Activated T-cell treated with anti-CD3 and anti-CD28 coated beads, Interleukin-2, amount 50 U/mL, for 4 hours (primary cell): ENCODE measurements around the gene HOXB5. TPM values are rescaled to one million over a fixed set of nuclear protein-coding genes. Genes with fewer than 3 reads are reported as not detected.

Experiments
- ATAC-seq, 2 donors: fragments of 200-7000 bp; cut with Tn5 transposase; one replicate each; pipeline ENCODE4 v1.10.0; 2021
- DNase-seq: peaks from one replicate; pipeline ENCODE4 v3.0.0-alpha.2; 2020
- H3K27me3 Mint-ChIP-seq: one replicate; pipeline ENCODE4 v1.8.0; 2021; ENCODE audit warnings: low read depth, mixed read lengths
- H3K36me3 Mint-ChIP-seq: one replicate; pipeline ENCODE4 v1.8.0; 2022; ENCODE audit warnings: mixed read lengths; ENCODE audit not compliant: insufficient read depth
- H3K4me1 Mint-ChIP-seq: one replicate; pipeline ENCODE4 v1.8.0; 2021; ENCODE audit warnings: low read depth, mixed read lengths
- H3K4me3 Mint-ChIP-seq: one replicate; pipeline ENCODE4 v1.8.0; 2021; ENCODE audit warnings: mild to moderate bottlenecking, moderate library complexity, mixed read lengths
- H3K9me3 Mint-ChIP-seq: one replicate; pipeline ENCODE4 v1.8.0; 2021; ENCODE audit warnings: mixed read lengths
- total RNA-seq, 3 donors: library from RNA; stranded (reverse); gene quantifications; one replicate each; pipeline ENCODE4 v1.2.1, GENCODE V29; 2021

The HOXB5 gene
- total RNA-seq, 3 donors from 2014 or later, result 0.08 TPM; not detected in 2

DNA sequence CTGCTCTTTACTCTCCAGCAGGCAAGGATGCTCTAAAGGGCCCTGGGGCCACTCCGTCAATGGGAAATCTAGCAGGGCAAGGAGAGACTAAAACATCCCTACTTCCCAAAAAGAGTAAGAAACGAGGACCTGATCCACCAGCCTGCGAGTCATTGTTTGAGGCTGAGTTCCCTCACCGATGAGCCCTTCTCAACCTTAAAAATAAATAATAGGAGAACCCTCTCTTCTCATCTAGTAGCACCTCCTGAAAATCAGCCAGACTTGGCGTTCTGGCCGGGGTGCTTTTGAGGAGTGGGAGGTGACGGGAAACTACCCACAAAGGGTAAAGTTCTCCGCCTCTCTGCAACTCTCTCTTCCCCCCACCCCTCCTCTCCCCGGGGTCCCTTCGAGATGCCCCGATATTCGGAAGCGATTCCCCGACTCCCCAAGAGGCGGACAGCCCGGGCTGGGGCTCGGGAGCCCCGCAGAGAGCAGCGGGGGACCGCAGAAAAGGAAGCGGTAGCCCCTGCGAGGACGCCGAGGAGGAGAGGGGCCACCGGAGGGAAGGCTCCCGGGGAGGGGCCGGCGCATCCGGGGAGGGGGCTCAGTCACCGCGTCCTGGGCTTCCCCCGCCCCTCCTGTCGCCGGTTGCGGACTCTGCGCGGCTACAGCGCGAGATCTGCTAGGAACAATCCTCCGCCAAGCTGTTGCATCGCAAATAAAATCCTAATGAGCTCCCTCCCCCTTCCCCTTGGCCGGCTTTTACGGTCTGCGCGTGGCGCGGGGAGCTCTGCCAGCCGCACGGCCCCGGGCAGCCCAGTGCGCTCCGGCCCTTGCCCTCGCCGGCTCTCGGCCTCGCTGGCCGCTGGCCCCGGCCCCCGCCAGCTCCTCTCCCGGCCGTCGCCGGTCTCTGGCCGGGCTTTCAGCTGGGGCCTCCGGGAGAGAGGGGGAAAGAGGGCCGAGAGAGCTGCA, 31.2 kb upstream of the HOXB5 start:
- H3K27me3 Mint-ChIP-seq, result peaks cover 86% of the 10 kb centered on the region

DNA sequence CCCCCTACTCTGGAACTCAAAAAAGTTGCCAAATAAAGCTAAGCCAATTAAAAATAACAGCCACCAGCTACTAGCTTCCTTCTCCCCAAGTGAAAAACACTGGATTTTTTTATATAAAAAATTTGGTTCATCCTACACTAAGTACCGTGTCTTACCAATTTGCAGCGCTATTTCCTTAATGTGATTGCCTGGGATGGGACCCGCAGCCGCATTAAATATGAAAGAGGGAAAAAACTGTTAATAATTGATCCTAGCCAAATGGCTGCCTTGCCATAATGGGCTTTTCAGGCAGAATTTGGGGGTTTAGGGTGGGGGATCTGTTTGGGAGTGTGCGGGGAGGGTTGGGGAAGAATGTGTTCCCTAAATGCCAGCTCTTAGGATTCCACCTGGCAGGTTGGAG, 30.5 kb upstream of the HOXB5 start:
- no peak for DNase-seq
- no peaks in the 10 kb centered on the region for H3K36me3 Mint-ChIP-seq
- ATAC-seq, result no peak
- H3K4me3 Mint-ChIP-seq, result peak overlapping the region; percentile 52
- peaks cover 86% of the 10 kb centered on the region for H3K27me3 Mint-ChIP-seq
- H3K4me1 Mint-ChIP-seq, result peaks cover 16% of the 10 kb centered on the region
- H3K9me3 Mint-ChIP-seq, result no peaks in the 10 kb centered on the region

More for the DNA sequence above, 31.2 kb upstream of the HOXB5 start:
- peaks cover 12% of the 10 kb centered on the region for H3K4me1 Mint-ChIP-seq
- ATAC-seq (peak; percentile 25 to 28), DNase-seq (no peak)
- H3K9me3 Mint-ChIP-seq, result no peaks in the 10 kb centered on the region
- H3K4me3 Mint-ChIP-seq, result peak overlapping the region; percentile 87
- H3K36me3 Mint-ChIP-seq, result no peaks in the 10 kb centered on the region

DNA sequence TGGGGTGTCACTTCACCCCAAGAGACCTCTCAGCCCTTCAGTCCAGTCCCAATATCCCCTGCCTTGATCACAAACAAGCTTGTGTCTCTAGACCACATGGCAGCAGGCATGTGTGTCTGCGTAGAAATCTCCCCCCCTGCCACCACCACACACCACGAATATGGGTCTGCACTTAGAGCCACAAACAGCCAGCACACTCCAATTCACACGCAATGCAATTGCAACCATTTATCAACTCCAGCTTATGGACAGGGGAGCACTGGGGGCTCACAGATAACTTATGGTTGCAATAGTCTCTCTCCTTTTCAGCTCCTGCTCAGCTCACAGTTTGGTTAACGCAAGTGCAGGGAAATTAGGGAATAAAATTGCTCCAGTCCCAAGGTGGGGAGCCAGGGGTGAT, 30.0 kb upstream of the HOXB5 start:
- Mint-ChIP-seq H3K4me3 (no peak overlapping the region), H3K4me1 (peaks cover 20% of the 10 kb centered on the region), H3K9me3 (no peaks in the 10 kb centered on the region), H3K27me3 (peaks cover 86% of the 10 kb centered on the region), H3K36me3 (no peaks in the 10 kb centered on the region)
- DNase-seq (no peak), ATAC-seq (no peak)

DNA sequence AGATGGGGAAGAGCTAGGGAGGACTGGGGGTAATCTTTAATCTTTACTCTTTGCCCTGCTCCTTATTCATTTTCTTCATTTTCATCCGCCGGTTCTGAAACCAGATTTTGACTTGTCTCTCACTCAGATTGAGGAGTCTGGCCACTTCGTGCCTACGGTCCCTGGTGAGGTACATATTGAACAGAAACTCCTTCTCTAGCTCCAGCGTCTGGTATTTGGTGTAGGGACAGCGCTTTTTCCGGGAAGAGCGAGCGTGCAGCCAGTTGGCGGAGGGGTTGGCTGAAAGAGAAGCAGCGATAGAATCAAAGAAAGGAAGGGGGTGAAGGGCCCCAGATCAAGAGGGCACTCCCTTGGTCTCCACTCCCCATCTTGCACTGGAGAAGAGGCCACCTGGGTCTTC, 29.3 kb upstream of the HOXB5 start:
- ATAC-seq (no peak), DNase-seq (no peak)
- peaks cover 26% of the 10 kb centered on the region for H3K4me1 Mint-ChIP-seq
- no peak overlapping the region for H3K4me3 Mint-ChIP-seq
- H3K36me3 Mint-ChIP-seq, result no peaks in the 10 kb centered on the region
- H3K9me3 Mint-ChIP-seq, result no peaks in the 10 kb centered on the region
- peaks cover 85% of the 10 kb centered on the region for H3K27me3 Mint-ChIP-seq

DNA sequence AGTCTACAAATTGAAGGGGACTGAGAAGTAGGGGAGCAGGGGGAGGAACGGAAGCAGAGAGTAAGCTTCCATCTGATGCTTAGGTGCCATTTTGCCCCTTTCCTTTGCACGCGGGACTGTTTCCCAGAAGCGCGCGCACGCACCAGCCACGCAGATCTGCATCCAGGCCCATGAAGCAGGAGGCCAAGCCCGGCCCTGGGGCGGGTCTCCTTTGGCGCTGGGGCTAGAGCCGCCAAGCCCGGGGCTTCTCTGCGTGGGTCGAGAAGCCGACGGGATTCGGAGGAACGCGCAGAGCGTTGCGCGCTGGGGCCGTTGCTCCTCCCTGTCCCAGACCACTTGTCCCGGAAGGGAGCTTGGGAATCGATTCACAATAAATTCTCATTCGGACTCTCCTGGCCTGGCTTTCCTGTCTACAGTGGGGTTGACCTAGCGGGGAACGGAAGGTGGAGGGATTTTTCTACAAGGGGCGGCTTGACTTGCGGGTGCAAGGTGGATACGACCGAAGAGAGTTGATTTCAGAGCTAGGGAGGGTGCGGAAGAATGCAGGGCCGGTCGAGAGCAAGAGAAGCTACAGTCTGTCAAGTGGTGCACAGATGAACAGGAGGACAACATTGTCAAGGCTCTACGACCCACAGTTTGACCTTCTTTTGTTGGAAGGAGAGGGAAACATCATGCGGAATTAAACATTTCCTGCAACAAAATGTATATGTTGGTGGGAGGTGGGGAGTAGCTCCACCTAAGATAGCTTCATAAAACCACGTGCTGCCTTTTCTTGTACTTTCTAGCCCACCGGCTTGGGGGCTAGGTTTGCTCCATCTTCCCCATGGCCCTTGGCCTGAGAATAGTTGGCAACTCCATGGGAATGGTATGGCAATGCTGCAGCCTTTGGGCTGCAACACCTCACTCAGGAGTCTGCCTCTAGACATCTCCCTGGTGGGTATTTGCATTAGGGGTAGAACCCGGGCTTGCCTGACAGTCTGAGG, 28.1 kb upstream of the HOXB5 start:
- no peaks in the 10 kb centered on the region for H3K9me3 Mint-ChIP-seq
- H3K4me3 Mint-ChIP-seq, result no peak overlapping the region
- peaks cover 85% of the 10 kb centered on the region for H3K27me3 Mint-ChIP-seq
- DNase-seq (no peak), ATAC-seq (no peak)
- H3K36me3 Mint-ChIP-seq, result no peaks in the 10 kb centered on the region
- peaks cover 29% of the 10 kb centered on the region for H3K4me1 Mint-ChIP-seq

DNA sequence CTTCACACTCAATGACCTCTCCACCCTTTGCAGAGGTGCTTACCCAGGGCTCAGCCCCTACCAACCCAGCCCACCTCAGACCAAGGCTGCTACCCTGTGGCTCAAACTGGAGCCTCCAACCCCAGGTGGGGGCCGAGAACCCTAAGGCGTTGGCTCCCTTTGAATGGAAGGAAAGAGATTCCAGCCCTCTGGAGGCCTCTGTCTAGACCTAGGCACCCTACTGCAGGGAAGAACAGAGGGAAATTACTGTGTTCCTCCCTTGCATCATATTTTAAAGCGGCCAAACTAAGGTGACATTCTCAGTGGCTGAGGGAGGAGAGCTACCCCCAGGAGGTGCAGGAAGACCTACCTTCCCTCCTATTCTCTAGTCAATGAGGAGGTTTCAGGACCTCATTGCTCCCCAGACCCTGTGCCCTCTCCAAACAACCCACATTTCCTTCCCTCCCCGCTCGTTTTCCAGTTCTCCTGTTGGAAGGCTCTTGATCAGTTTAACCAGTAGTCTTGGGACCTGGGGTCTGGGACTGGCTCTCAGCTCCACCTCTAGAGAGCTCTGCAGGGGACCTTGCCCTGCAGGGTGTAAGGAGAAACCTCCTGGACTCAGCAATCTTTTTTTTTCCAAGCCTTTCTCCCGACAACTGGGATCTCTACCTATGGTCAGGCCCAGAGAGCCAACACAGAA, 27.0 kb upstream of the HOXB5 start:
- ATAC-seq (no peak), DNase-seq (no peak)
- H3K4me1 Mint-ChIP-seq, result peaks cover 26% of the 10 kb centered on the region
- H3K4me3 Mint-ChIP-seq, result no peak overlapping the region
- H3K27me3 Mint-ChIP-seq, result peaks cover 90% of the 10 kb centered on the region
- no peaks in the 10 kb centered on the region for H3K9me3 Mint-ChIP-seq
- no peaks in the 10 kb centered on the region for H3K36me3 Mint-ChIP-seq

DNA sequence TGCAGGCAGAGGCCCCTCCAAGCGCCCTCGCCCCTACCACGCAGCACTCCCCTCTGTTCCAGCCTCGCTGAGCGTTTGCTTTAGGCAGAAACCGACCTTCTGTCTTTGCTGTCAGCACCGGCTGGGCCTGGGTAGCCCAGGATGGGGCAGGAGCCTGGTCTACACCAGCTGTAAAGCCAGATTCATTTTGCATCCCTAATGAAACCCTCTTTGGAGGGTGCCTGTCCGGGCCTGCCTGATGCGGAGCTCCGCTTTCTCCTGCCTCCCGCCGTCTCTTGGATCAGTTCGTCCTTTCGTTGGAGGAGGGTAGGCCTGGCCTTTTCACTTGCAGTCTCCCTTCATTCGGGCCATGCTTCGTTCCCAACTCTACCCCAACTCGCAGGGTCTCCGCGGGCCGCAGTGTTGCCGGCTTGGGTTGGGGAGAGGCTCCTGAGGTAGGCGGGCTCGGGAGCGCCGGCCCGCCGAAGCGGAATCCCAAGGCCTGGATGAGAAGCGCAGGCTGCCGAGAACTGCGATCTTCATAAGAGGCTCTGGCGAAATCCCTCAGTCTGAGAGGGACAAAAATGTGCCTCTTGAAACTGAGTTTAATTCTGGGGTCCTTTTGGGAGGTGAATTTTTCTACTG, 26.4 kb upstream of the HOXB5 start:
- DNase-seq, result no peak
- no peak for ATAC-seq
- Mint-ChIP-seq H3K27me3 (peaks cover 93% of the 10 kb centered on the region), H3K36me3 (no peaks in the 10 kb centered on the region), H3K9me3 (no peaks in the 10 kb centered on the region), H3K4me1 (peaks cover 31% of the 10 kb centered on the region), H3K4me3 (no peak overlapping the region)

DNA sequence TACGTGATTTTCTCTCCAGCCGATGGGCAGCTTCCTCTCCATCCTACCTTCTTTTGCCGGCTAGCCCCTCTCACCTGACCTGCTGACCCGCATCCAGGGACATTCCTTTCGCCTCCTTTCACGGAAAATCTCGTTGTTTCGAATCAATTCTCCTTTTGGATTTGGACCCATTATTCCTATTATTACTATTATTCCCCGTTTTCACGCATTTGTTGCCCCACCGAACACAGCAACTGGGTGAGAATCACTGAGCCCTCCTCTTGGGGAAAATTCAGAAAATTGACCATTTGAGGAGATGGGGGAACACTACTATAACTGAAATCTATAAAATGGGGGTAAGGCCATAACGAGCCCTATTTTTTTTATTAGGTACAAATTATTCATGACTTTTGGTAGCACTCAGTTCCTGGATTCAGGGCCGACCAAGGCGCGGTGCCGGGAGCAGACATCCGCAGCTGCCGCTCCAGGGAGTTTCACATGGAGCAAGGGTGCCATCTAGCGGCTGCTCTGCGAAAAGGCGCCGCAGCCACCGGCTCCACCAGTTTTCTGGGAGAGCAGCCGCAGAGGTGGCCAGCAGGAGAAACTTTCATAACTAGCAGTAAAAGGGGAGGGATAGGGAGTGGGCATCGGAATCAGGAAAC, 24.8 kb upstream of the HOXB5 start:
- Mint-ChIP-seq H3K27me3 (peaks cover 90% of the 10 kb centered on the region), H3K4me3 (peak overlapping the region; percentile 25), H3K4me1 (peaks cover 40% of the 10 kb centered on the region), H3K9me3 (no peaks in the 10 kb centered on the region), H3K36me3 (no peaks in the 10 kb centered on the region)
- DNase-seq (peak; percentile 86), ATAC-seq (peak; percentile 69 to 78)

DNA sequence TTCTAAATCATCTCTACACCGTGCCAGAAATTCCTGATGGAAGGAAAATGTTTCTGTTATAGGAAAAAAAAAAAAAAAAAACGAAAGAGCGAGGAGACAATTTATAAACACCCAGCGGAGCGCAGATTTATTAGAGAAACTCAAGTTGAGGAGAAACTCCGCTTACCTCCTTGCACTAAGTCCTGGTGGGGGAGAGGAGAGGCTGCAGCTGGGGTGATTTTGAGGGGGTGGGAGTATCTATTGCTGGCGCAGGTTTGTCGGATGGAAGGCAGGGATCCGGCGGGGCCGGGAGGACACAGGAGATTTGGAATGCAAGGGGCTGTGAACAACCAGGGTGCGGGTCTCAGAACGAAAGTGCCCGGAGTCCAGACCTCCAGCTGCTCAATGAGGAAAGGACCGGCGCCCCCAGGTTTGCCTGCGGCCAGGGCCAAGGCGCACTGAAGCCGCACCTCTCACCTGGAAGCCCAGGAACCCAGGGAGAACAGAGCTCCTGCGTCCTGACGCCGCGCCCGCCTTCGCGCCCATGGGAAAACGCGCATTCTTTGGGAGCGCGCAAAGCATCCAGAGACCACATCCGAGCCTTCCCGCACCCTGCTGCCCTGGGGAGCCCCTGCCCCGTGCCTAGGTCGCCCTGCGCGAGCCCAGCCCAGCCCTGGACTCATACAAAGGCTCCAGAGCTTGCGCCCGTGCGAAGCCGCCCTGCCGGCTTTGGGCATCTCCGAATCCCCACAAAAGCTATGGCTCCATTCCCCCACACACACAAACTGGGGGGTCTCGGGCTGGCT, 24.1 kb upstream of the HOXB5 start:
- no peak for ATAC-seq
- peaks cover 44% of the 10 kb centered on the region for H3K4me1 Mint-ChIP-seq
- no peaks in the 10 kb centered on the region for H3K9me3 Mint-ChIP-seq
- H3K4me3 Mint-ChIP-seq, result no peak overlapping the region
- no peaks in the 10 kb centered on the region for H3K36me3 Mint-ChIP-seq
- DNase-seq, result no peak
- peaks cover 86% of the 10 kb centered on the region for H3K27me3 Mint-ChIP-seq

DNA sequence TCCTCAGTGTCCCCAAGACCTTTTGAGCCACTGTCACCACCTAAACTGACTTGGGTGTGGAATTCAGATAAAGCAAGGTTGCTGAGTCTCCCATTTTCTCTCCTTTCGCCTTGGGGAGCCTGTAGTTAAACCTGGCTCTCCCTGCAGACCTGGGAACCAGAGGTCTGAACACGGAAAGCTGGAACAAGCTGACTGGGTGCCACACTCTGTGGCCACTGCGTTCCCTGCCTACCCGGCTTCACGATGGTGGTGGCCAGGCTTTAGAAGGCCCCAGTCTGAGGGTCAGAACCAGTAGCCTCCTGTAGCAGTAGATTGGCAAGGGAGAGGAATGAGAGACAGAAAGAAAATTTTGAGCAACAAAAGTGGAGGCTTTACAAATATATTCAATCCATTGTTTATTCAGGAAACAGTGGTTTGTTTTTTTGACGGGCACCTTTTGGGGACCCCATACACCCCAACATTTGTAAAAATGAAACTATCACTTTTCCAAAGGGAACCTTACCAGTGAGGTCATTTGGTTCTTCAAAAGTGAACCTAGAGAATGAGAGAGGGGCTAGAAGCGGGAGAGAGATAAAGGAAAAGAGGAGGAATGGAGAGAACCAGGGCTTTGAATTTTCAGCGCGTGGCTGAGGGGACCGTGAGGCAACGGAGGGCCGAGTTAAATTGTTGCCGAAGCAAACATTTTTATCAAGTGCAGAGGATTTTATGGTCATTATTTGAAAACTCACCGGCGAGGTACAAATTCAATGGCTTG, 23.3 kb upstream of the HOXB5 start:
- ATAC-seq, result no peak
- Mint-ChIP-seq H3K9me3 (no peaks in the 10 kb centered on the region), H3K4me3 (no peak overlapping the region)

DNA sequence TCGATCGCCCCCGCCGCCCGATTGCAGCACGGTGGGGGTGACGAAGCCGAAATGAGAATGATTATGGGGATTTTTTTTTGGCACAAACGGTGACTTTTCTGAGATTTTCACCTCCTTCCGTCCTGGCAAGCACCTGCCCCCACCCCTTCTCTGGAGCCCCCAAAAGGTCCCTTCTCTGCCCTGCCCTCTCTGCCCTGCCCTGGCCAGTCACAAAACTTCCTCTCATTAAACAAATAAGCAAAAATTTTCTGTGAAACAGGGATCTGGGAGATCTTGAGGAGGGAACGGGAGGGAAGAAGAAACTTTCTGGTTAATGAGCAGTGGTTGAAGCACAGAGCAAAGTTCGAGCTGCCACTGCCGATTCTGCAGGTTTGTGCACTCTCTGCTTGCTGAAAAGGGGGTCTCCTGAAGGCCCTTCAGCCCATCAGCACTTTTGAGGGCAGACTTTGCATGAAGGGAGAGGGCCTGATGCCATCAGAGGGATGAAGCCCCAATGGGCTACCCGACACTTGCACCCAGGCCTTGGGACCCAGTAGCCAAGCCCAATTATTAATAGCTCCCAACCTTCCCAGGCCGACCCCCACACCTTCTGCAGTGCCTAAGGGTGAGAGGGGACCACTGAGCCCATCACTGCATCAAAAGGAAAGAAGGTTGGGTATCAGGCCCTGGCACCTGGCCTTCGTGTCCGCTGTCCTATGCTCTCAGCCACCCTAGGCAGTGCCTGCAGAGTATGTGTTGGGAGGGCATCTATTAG, 22.6 kb upstream of the HOXB5 start:
- Mint-ChIP-seq H3K36me3 (no peaks in the 10 kb centered on the region), H3K27me3 (peaks cover 82% of the 10 kb centered on the region), H3K4me3 (no peak overlapping the region), H3K9me3 (no peaks in the 10 kb centered on the region), H3K4me1 (peaks cover 54% of the 10 kb centered on the region)
- ATAC-seq (no peak), DNase-seq (no peak)

More for the DNA sequence above, 23.3 kb upstream of the HOXB5 start:
- Mint-ChIP-seq H3K4me1 (peaks cover 48% of the 10 kb centered on the region), H3K27me3 (peaks cover 82% of the 10 kb centered on the region), H3K36me3 (no peaks in the 10 kb centered on the region)
- DNase-seq, result no peak
